ENCODE results near the gene CAST.

CAST gene

DNA sequence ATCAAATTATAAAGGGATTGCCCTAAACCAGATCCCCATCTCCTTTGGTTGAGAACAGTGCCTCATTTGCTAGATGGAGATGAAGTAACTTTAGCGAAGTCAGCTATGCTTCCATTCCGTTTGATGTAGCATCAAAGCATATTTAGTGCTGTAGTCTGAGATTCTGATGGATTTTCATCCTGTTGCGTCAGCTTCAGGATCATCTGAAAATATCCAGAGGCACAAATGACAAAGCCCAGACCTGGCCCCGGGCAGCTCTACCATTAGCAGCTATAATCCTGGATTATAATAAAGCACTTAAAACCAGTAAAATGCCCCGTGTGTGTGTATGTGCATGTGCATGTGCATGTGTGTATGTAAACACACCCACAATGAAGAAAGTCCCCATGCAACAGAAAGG, 100.8 kb downstream of the CAST start:
- Histone ChIP-seq H3K9me3 (ENCODE audit: insufficient read depth, low read length, severe bottlenecking) (no peaks in the 10 kb centered on the region), H2AFZ (ENCODE audit: low read depth, low read length) (no peak overlapping the region), H3K79me2 (ENCODE audit: insufficient read depth, low read length) (no peaks in the 10 kb centered on the region), H3K4me1 (ENCODE audit: insufficient read depth, low read length) (no peaks in the 10 kb centered on the region), H3K4me2 (ENCODE audit: insufficient read depth, low read length) (no peak overlapping the region), H3K9ac (ENCODE audit: low read depth, low read length) (no peak overlapping the region), H3K36me3 (ENCODE audit: insufficient read depth, low read length) (peaks cover 26% of the 10 kb centered on the region; the same call in 1 of the 2 replicates), H3K27ac (ENCODE audit: low read length) (no peak overlapping the region), H3K4me3 (ENCODE audit: low read depth in 1 of 2, low read length in 2 of 2) (no peak overlapping the region), H3K27me3 (ENCODE audit: insufficient read depth, low read length, poor library complexity) (no peaks in the 10 kb centered on the region), H4K20me1 (ENCODE audit: insufficient read depth, low read length) (no peaks in the 10 kb centered on the region)
- ATAC-seq (ENCODE audit: insufficient read depth, low read depth) = no peak
- DNase-seq = no peak
- no peak for TF ChIP-seq EZH2 (IDR thresholded peaks at IDR 0.05; ENCODE audit: borderline replicate concordance, low read depth, low read length, severe bottlenecking)
- TF ChIP-seq, protein P1, sequence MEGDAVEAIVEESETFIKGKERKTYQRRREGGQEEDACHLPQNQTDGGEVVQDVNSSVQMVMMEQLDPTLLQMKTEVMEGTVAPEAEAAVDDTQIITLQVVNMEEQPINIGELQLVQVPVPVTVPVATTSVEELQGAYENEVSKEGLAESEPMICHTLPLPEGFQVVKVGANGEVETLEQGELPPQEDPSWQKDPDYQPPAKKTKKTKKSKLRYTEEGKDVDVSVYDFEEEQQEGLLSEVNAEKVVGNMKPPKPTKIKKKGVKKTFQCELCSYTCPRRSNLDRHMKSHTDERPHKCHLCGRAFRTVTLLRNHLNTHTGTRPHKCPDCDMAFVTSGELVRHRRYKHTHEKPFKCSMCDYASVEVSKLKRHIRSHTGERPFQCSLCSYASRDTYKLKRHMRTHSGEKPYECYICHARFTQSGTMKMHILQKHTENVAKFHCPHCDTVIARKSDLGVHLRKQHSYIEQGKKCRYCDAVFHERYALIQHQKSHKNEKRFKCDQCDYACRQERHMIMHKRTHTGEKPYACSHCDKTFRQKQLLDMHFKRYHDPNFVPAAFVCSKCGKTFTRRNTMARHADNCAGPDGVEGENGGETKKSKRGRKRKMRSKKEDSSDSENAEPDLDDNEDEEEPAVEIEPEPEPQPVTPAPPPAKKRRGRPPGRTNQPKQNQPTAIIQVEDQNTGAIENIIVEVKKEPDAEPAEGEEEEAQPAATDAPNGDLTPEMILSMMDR (IDR thresholded peaks at IDR 0.05; ENCODE audit: borderline replicate concordance, extremely low read depth, low read length, poor library complexity, severe bottlenecking) = no peak

DNA sequence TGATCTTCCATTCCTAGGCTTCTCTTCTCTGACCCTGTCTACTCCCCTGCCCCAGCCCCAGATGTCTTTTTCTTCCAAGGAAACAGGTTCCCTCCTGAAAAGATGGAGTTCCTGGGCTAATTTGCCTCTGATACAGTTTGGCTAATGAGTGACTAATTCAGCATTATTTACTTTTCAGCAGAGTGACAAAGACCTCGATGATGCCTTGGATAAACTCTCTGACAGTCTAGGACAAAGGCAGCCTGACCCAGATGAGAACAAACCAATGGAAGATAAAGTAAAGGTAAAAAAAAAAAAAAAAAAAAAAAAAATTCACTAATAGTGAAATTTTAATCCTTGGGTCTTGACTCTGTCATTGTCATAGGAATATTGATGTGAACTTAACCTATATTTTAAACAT, 102.9 kb downstream of the CAST start:
- no peaks in the 10 kb centered on the region for H3K9me3 ChIP-seq (ENCODE audit: insufficient read depth, low read length, severe bottlenecking)
- no peak overlapping the region for H3K4me3 ChIP-seq (ENCODE audit: low read depth in 1 of 2, low read length in 2 of 2)
- no peaks in the 10 kb centered on the region for H3K27me3 ChIP-seq (ENCODE audit: insufficient read depth, low read length, poor library complexity)
- no peak for DNase-seq
- peaks cover 46% of the 10 kb centered on the region; the same call in 1 of the 2 replicates for H3K36me3 ChIP-seq (ENCODE audit: insufficient read depth, low read length)
- no peak overlapping the region for H3K27ac ChIP-seq (ENCODE audit: low read length)
- H3K79me2 ChIP-seq (ENCODE audit: insufficient read depth, low read length) = no peaks in the 10 kb centered on the region
- no peak overlapping the region for H3K9ac ChIP-seq (ENCODE audit: low read depth, low read length)
- no peak for TF ChIP-seq EZH2 (IDR thresholded peaks at IDR 0.05; ENCODE audit: borderline replicate concordance, low read depth, low read length, severe bottlenecking)
- TF ChIP-seq, protein P1 (IDR thresholded peaks at IDR 0.05; ENCODE audit: borderline replicate concordance, extremely low read depth, low read length, poor library complexity, severe bottlenecking) = no peak
- ATAC-seq (ENCODE audit: insufficient read depth, low read depth) = no peak
- H3K4me2 ChIP-seq (ENCODE audit: insufficient read depth, low read length) = no peak overlapping the region
- no peaks in the 10 kb centered on the region for H4K20me1 ChIP-seq (ENCODE audit: insufficient read depth, low read length)
- H2AFZ ChIP-seq (ENCODE audit: low read depth, low read length) = no peak overlapping the region
- no peaks in the 10 kb centered on the region for H3K4me1 ChIP-seq (ENCODE audit: insufficient read depth, low read length)

DNA sequence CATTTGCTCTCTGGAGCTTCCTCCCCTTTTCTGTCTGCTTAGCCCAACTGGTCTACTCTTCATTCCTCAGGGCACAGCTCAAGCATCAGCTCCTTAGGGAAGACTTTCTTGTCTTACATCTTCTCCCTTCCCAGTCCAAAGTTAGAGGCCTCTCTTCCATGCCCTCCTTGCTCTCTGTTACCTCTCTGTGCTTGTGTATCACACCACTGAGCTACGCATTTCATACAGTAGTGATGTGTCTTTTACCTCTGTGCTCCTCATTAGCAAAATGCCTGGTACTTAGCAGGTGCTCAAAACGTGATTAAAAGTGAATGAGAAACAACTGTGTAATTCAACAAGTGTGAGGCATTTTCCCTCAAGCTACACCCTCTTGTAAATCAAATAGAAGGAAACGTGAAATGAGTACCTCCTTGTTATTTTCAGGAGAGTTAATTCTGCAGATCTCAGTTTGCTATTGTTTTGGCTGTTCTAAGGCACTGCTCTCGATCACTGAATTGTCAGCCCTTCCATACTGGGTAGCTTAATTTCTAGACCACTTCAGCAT, 106.6 kb downstream of the CAST start:
- no peaks in the 10 kb centered on the region for H4K20me1 ChIP-seq (ENCODE audit: insufficient read depth, low read length)
- TF ChIP-seq, protein P1 (IDR thresholded peaks at IDR 0.05; ENCODE audit: borderline replicate concordance, extremely low read depth, low read length, poor library complexity, severe bottlenecking) = no peak
- TF ChIP-seq EZH2 (IDR thresholded peaks at IDR 0.05; ENCODE audit: borderline replicate concordance, low read depth, low read length, severe bottlenecking) = no peak

More for the DNA sequence above, 106.6 kb downstream of the CAST start:
- Histone ChIP-seq H2AFZ (ENCODE audit: low read depth, low read length) (no peak overlapping the region), H3K27me3 (ENCODE audit: insufficient read depth, low read length, poor library complexity) (no peaks in the 10 kb centered on the region), H3K36me3 (ENCODE audit: insufficient read depth, low read length) (peaks cover 76% of the 10 kb centered on the region), H3K4me3 (ENCODE audit: low read depth in 1 of 2, low read length in 2 of 2) (no peak overlapping the region), H3K4me1 (ENCODE audit: insufficient read depth, low read length) (no peaks in the 10 kb centered on the region), H3K9ac (ENCODE audit: low read depth, low read length) (no peak overlapping the region), H3K27ac (ENCODE audit: low read length) (no peak overlapping the region), H3K9me3 (ENCODE audit: insufficient read depth, low read length, severe bottlenecking) (no peaks in the 10 kb centered on the region), H3K4me2 (ENCODE audit: insufficient read depth, low read length) (no peak overlapping the region), H3K79me2 (ENCODE audit: insufficient read depth, low read length) (no peaks in the 10 kb centered on the region)
- ATAC-seq (ENCODE audit: insufficient read depth, low read depth) (no peak), DNase-seq (no peak)

Measured in DND-41 (cell line).